ENCODE data around the gene VTI1A.

VTI1A gene

DNA sequence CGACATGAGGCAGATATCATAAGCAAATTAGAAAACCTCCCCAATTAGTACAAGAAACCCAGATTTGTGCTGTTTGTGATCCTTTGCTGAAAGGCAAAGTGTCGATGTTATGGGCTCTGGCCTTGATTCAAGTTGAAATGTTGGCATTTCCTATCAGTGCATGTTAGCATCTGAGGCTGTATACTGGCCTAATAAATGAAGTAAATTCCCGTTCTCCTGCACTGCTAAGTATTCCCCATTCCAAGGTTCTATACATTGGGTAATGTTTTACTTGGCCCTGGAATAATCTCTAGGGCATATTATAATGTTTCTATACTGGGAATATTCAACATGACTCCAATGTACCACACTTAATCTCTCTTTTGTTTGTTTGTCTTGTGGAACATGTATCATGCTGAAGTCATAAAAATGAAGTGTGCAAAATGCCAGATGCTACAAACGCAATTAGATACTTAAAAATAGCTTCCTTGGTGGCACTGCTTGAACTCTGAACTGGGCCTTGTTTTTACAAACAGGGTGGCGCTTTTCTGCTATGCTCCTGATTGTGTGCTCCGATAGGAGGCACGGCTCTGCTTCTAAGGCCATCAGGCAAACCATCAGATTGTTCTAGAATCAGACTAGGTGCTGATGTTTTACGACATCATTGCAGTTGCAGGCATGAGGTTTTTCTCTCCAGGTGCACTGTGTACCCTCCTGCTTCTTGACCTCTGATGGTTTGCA, 346.3 kb downstream of the VTI1A start:
- DNase-seq (ENCODE audit: low read depth), result peak; percentile 30
- TF ChIP-seq, protein P1, sequence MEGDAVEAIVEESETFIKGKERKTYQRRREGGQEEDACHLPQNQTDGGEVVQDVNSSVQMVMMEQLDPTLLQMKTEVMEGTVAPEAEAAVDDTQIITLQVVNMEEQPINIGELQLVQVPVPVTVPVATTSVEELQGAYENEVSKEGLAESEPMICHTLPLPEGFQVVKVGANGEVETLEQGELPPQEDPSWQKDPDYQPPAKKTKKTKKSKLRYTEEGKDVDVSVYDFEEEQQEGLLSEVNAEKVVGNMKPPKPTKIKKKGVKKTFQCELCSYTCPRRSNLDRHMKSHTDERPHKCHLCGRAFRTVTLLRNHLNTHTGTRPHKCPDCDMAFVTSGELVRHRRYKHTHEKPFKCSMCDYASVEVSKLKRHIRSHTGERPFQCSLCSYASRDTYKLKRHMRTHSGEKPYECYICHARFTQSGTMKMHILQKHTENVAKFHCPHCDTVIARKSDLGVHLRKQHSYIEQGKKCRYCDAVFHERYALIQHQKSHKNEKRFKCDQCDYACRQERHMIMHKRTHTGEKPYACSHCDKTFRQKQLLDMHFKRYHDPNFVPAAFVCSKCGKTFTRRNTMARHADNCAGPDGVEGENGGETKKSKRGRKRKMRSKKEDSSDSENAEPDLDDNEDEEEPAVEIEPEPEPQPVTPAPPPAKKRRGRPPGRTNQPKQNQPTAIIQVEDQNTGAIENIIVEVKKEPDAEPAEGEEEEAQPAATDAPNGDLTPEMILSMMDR (IDR thresholded peaks at IDR 0.05; ENCODE audit: control insufficient read depth, extremely low read depth, insufficient read depth), result no peak
- no peak overlapping the region for H3K4me3 ChIP-seq (ENCODE audit: low read depth, low read length)

- DNase-seq (ENCODE audit: low read depth), result no peak
- no peak overlapping the region for H3K4me3 ChIP-seq (ENCODE audit: low read depth, low read length)
- TF ChIP-seq, protein P1 (IDR thresholded peaks at IDR 0.05; ENCODE audit: control insufficient read depth, extremely low read depth, insufficient read depth), result no peak
Measured at GRCh38 chr10:112794201-112794600, 347.2 kb downstream of the VTI1A start.

DNA sequence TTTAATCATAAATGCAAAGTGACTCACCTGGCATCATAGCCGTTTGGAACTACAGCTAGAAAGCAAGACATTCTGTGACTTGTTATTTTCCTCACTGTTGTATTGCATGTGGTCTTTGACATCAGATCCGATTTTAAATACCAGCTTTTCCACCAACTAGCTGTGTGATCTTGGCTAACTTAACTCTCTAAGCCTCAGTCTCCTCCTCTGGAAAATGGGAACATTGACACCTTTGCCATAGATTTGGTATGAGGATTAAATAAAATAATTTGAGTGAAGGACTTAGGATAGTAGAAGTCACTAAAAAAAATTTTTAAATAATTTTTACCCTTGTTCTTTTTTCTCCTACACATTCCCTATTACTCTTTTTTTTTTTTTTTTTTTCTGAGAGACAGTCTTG, 348.1 kb downstream of the VTI1A start:
- H3K4me3 ChIP-seq (ENCODE audit: low read depth, low read length), result no peak overlapping the region
- DNase-seq (ENCODE audit: low read depth), result no peak
- TF ChIP-seq, protein P1 (IDR thresholded peaks at IDR 0.05; ENCODE audit: control insufficient read depth, extremely low read depth, insufficient read depth), result no peak

GRCh38 chr10:112797197-112797596, 350.2 kb downstream of the VTI1A start:
- TF ChIP-seq, protein P1 (IDR thresholded peaks at IDR 0.05; ENCODE audit: control insufficient read depth, extremely low read depth, insufficient read depth), result no peak
- no peak for DNase-seq (ENCODE audit: low read depth)
- no peak overlapping the region for H3K4me3 ChIP-seq (ENCODE audit: low read depth, low read length)

DNA sequence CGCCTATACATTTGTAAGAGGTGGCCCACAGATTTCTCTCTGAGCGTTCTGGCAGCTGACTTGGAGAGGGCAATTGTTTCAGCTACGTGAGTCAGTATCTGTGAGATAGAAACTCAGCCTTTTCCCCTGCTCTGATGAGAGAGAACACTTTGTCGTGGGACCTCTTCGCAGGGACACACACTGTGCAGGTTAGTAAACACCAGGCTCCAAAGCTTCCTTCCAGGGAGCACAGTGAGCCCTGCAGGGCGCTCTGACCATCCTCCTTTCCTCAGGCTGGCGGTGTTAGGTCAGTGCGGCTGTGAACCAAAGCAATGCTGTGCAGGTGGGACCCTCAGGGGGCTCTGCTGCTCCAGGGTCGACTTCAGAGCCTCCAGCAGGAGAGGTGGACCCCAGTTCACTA, 350.8 kb downstream of the VTI1A start:
- TF ChIP-seq, protein P1 (IDR thresholded peaks at IDR 0.05; ENCODE audit: control insufficient read depth, extremely low read depth, insufficient read depth), result no peak
- no peak for DNase-seq (ENCODE audit: low read depth)
- no peak overlapping the region for H3K4me3 ChIP-seq (ENCODE audit: low read depth, low read length)

GRCh38 chr10:112799038-112799437, 352.0 kb downstream of the VTI1A start:
- TF ChIP-seq, protein P1 (IDR thresholded peaks at IDR 0.05; ENCODE audit: control insufficient read depth, extremely low read depth, insufficient read depth), result no peak
- no peak for DNase-seq (ENCODE audit: low read depth)
- no peak overlapping the region for H3K4me3 ChIP-seq (ENCODE audit: low read depth, low read length)
